ENCODE results near the gene VCL. TPM values are rescaled to one million over a fixed set of nuclear protein-coding genes. Genes with fewer than 3 reads are reported as not detected.

VCL gene
- total and polyA plus RNA-seq, 2 of the 8 experiments (the other 6 are each of a cell fraction or from before 2014, with no cell fraction given), result 119 to 377 TPM

DNA sequence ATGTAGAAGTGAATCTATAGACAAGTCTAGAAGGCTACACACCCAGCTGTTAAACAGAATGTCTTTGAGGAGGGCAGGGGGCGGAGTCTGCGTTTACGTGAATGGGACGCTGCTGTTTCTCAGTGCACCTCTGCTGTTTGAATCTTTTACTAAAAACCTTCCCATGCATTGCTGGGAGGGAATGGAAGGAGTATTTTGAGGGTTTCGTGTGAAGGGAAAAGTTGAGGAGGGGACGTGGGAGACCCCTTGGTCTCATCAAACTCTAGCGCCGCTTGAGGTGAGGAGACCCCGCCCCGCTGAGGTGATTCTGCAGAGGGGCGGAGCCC lies 492 bp upstream of the VCL start (continued):
- no peak for TF ChIP-seq RFX5 (IDR thresholded peaks at IDR 0.05; ENCODE audit: borderline replicate concordance, low read depth, low read length)
- no peak for TF ChIP-seq HDAC6 (IDR thresholded peaks at IDR 0.05; ENCODE audit: low read depth, low read length)
- no peak for TF ChIP-seq SIX5 (IDR thresholded peaks at IDR 0.05; ENCODE audit: low read depth, low read length)
- no peak for TF ChIP-seq YY1 (IDR thresholded peaks at IDR 0.05; ENCODE audit: low read depth, low read length)

All from H1 (cell line).